HCT116 (cell line): ENCODE results near the gene SPATA31D3. TPM values are rescaled to one million over a fixed set of nuclear protein-coding genes. Genes with fewer than 3 reads are reported as not detected.

Experiments used
- ATAC-seq: fragments of 200-7000 bp; cut with Tn5 transposase; 2 replicates; pipeline ENCODE4 v1.9.1; 2020; ENCODE audit warnings: mild to moderate bottlenecking, moderate library complexity
- BruUV-seq: library from RNA; stranded (reverse); fragments of 400-500 nt; replicated peaks from 2 replicates; lab custom pipeline; 2021; lab: Mats Ljungman, UMichigan
- CTCF ChIA-PET: fragments of 300-600 bp; sonication (Branson Sonifier 250); formaldehyde crosslinking; loops from one replicate; lab custom pipeline; 2021; ENCODE audit warnings: antibody characterized with exemption; lab: Charles Lee
- POLR2A ChIA-PET: fragments of 300-600, 350-600 bp; sonication (Branson Sonifier 250); formaldehyde crosslinking; loops from one replicate; lab custom pipeline; 2021; ENCODE audit warnings: antibody characterized with exemption; lab: Charles Lee
- RAD21 ChIA-PET, 2 experiments: fragments of 300-600 bp; sonication (Branson Sonifier 250); formaldehyde crosslinking; loops; one replicate each; lab custom pipeline; 2023; ENCODE audit warnings: low total read pairs in 2 of 2; ENCODE audit not compliant: uncharacterized antibody in 2 of 2, unreplicated experiment in 2 of 2, low non-redundant PET in 1 of 2; lab: Charles Lee
- DNase-seq: peaks from one replicate; pipeline ENCODE4 v3.0.0-alpha.2; 2010; ENCODE audit warnings: low read depth, low spot score
- H2AFZ ChIP-seq: fragments of 200-600 bp; shearing (Covaris generic), sonication (generic); 2 replicates; pipeline ENCODE4 v1.6.1; 2017; ENCODE audit warnings: low read depth, mixed run types, mixed read lengths, antibody characterized with exemption, low read length; ENCODE audit not compliant: poor library complexity, severe bottlenecking
- H3K27ac ChIP-seq: 2 replicates; pipeline ENCODE4 v1.5.1; 2012; ENCODE audit warnings: low read depth, low read length
- H3K27me3 ChIP-seq: fragments of 200-600 bp; sonication (generic); 2 replicates; pipeline ENCODE4 v1.6.1; 2016; ENCODE audit warnings: mixed run types, low read length, mixed read lengths; ENCODE audit not compliant: insufficient read depth
- H3K36me3 ChIP-seq, 2 experiments: fragments of 200-500 bp in 1 of 2; fragments of 200-600 bp in 1 of 2; sonication (Bioruptor generic) in 1 of 2; sonication (generic) in 1 of 2; 2 replicates each; pipeline versions ENCODE4 v1.5.1 to v1.6.1; 2014 to 2016; ENCODE audit warnings: low read length in 2 of 2, inconsistent platforms in 1 of 2, mixed read lengths in 1 of 2, mixed run types in 1 of 2; ENCODE audit not compliant: insufficient read depth in 2 of 2, control insufficient read depth in 1 of 2
- H3K4me1 ChIP-seq, 2 experiments: fragments of 200-600 bp in 1 of 2; sonication (generic) in 1 of 2; 2 replicates each; pipeline versions ENCODE4 v1.5.1 to v1.6.1; 2012 to 2017; ENCODE audit warnings: low read length in 2 of 2, inconsistent platforms in 1 of 2, mild to moderate bottlenecking in 1 of 2, mixed read lengths in 1 of 2, mixed run types in 1 of 2, moderate library complexity in 1 of 2; ENCODE audit not compliant: insufficient read depth in 2 of 2, control insufficient read depth in 1 of 2
- H3K4me2 ChIP-seq: fragments of 200-600 bp; sonication (generic); 2 replicates; pipeline ENCODE4 v1.6.1; 2017; ENCODE audit warnings: mixed run types, low read length, mixed read lengths
- H3K4me3 ChIP-seq, 2 experiments: fragments of 200-600 bp in 1 of 2; sonication (generic) in 1 of 2; replicated peaks in 1 of 2; 2 replicates each; pipeline ENCODE4 v1.5.1; 2011 to 2016; ENCODE audit warnings: low read length in 2 of 2, control low read depth in 1 of 2, low read depth in 1 of 2, mild to moderate bottlenecking in 1 of 2, mixed read lengths in 1 of 2, mixed run types in 1 of 2
- H3K79me2 ChIP-seq: fragments of 200-600 bp; sonication (generic); 2 replicates; pipeline ENCODE4 v1.6.1; 2017; ENCODE audit warnings: mild to moderate bottlenecking, mixed run types, low read length, moderate library complexity, mixed read lengths; ENCODE audit not compliant: insufficient read depth
- H3K9ac ChIP-seq: fragments of 200-600 bp; sonication (generic); 2 replicates; pipeline ENCODE4 v1.6.1; 2016; ENCODE audit warnings: low read length, mixed read lengths
- H3K9me2 ChIP-seq: fragments of 200-600 bp; sonication (generic), shearing (Covaris generic); 2 replicates; pipeline ENCODE4 v1.6.1; 2017; ENCODE audit warnings: mixed run types, mild to moderate bottlenecking, moderate library complexity; ENCODE audit not compliant: insufficient read depth
- H3K9me3 ChIP-seq, 2 experiments: fragments of 200-500 bp in 1 of 2; fragments of 200-600 bp in 1 of 2; sonication (Bioruptor generic) in 1 of 2; sonication (generic) in 1 of 2; 2 replicates each; pipeline ENCODE4 v1.6.1; 2014 to 2017; ENCODE audit warnings: low read length in 2 of 2, mixed read lengths in 2 of 2, inconsistent platforms in 1 of 2, low read depth in 1 of 2, mild to moderate bottlenecking in 1 of 2, mixed run types in 1 of 2, moderate library complexity in 1 of 2; ENCODE audit not compliant: control insufficient read depth in 1 of 2, insufficient read depth in 1 of 2
- H4K20me1 ChIP-seq: fragments of 200-600 bp; sonication (generic), shearing (Covaris generic); 2 replicates; pipeline ENCODE4 v1.6.1; 2017; ENCODE audit warnings: mixed run types, mild to moderate bottlenecking, moderate library complexity; ENCODE audit not compliant: insufficient read depth
- ATF3 ChIP-seq: IDR thresholded peaks from 2 replicates; pipeline ENCODE4 v1.6.1; 2012
- CBX3 ChIP-seq: IDR thresholded peaks from 2 replicates; pipeline ENCODE4 v1.6.1; 2012; ENCODE audit warnings: low read depth
- CEBPB ChIP-seq: IDR thresholded peaks from 2 replicates; pipeline ENCODE4 v1.6.1; 2012; ENCODE audit warnings: low read depth
- EGR1 ChIP-seq: IDR thresholded peaks from 2 replicates; pipeline ENCODE4 v1.6.1; 2012; ENCODE audit warnings: low read depth
- ELF1 ChIP-seq: IDR thresholded peaks from 2 replicates; pipeline ENCODE4 v1.6.1; 2012; ENCODE audit warnings: low read depth, borderline replicate concordance
- EZH2phosphoT487 ChIP-seq: fragments of 200-600 bp; IDR thresholded peaks from 2 replicates; pipeline ENCODE4 v1.6.1; 2018; ENCODE audit warnings: antibody characterized with exemption, borderline replicate concordance
- FOSL1 ChIP-seq: IDR thresholded peaks from 2 replicates; pipeline ENCODE4 v1.6.1; 2012; ENCODE audit warnings: low read depth
- POLR2AphosphoS5 ChIP-seq: IDR thresholded peaks from 2 replicates; pipeline ENCODE4 v1.6.1; 2011; ENCODE audit warnings: mild to moderate bottlenecking, low read depth, low read length, moderate library complexity
- SIN3A ChIP-seq: IDR thresholded peaks from 2 replicates; pipeline ENCODE4 v1.6.1; 2012; ENCODE audit warnings: low read depth
- SP1 ChIP-seq: IDR thresholded peaks from 2 replicates; pipeline ENCODE4 v1.6.1; 2012; ENCODE audit warnings: low read depth
- SRF ChIP-seq: IDR thresholded peaks from 2 replicates; pipeline ENCODE4 v1.6.1; 2012; ENCODE audit warnings: low read depth
- YY1 ChIP-seq: IDR thresholded peaks from 2 replicates; pipeline ENCODE4 v1.6.1; 2011; ENCODE audit warnings: low read length, low read depth, moderate library complexity, mild to moderate bottlenecking; ENCODE audit not compliant: insufficient replicate concordance; ENCODE audit errors: extremely low read depth
- ZFX ChIP-seq: fragments of 450-650 bp; IDR thresholded peaks from 2 replicates; pipeline ENCODE4 v1.6.1; 2017
- ZNF274 ChIP-seq: fragments of 200-500 bp; sonication (Bioruptor generic); IDR thresholded peaks from 2 replicates; pipeline ENCODE4 v1.6.1; 2014; ENCODE audit warnings: mild to moderate bottlenecking, low read depth, low read length, inconsistent platforms
- intact Hi-C: fragments of 100-400 bp; cut with micrococcal nuclease; formaldehyde crosslinking; loops from 2 replicates; pipeline ENCODE4 v1.10.0; 2022
- total RNA-seq: library from RNA; stranded (reverse); gene quantifications from one replicate; pipeline ENCODE4 v1.2.1, GENCODE V29; 2021; ENCODE audit not compliant: unreplicated experiment

The SPATA31D3 gene
- total RNA-seq, 1 experiment from 2014 or later: not detected

GRCh38 chr9:81964218-81965171, 21.2 kb downstream of the SPATA31D3 start:
- intact Hi-C loops: no loop called here
- Histone ChIP-seq H3K9me2 (no peaks in the 10 kb centered on the region), H3K4me2 (no peak overlapping the region), H3K36me3 (no peaks in the 10 kb centered on the region), H3K4me1 (no peaks in the 10 kb centered on the region), H3K9me3 (no peaks in the 10 kb centered on the region), H3K9ac (no peak overlapping the region), H3K27ac (no peak overlapping the region), H3K79me2 (no peaks in the 10 kb centered on the region), H3K4me3 (no peak overlapping the region), H3K27me3 (no peaks in the 10 kb centered on the region), H4K20me1 (no peaks in the 10 kb centered on the region), H2AFZ (no peak overlapping the region)
- ChIA-PET RAD21 (no interaction called here), POLR2A (no interaction called here), CTCF (no interaction called here)
- ATAC-seq: no peak
- DNase-seq: no peak
- TF ChIP-seq POLR2AphosphoS5 (no peak), CBX3 (no peak), ELF1 (no peak), EGR1 (no peak), EZH2phosphoT487 (no peak), SRF (no peak), YY1 (no peak), ATF3 (no peak), ZFX (no peak), CEBPB (no peak), FOSL1 (no peak), SP1 (no peak), SIN3A (no peak), ZNF274 (no peak)
- no TSS peak for BruUV-seq
